ENCODE data around the gene DOK1. TPM values are rescaled to one million over a fixed set of nuclear protein-coding genes. Genes with fewer than 3 reads are reported as not detected.

Gene DOK1
- total RNA-seq, 1 experiment from 2014 or later = 21.9 TPM

DNA sequence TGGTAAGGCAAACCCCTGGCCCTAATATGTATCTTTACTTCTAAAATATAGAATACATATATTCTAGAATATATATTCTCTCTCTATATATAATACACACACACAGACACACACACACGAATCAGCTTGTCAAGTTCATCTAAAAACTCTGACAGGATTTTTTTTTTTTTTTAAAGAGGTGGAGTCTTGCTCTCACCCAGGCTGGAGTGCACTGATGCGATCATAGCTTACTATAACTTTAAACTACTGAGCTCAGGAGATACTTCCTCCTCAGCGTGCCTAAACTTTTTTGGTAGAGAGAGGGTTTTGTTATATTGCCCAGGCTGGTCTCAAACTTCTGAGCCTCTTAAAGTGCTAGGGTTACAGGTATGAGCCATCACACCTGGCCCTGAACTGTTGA lies 45.2 kb downstream of the DOK1 start:
- Histone ChIP-seq H3K9me3 (no peaks in the 10 kb centered on the region), H3K36me3 (no peaks in the 10 kb centered on the region), H3K4me3 (no peak overlapping the region), H3K27me3 (peaks cover 10% of the 10 kb centered on the region)
- no peak for DNase-seq

DNA sequence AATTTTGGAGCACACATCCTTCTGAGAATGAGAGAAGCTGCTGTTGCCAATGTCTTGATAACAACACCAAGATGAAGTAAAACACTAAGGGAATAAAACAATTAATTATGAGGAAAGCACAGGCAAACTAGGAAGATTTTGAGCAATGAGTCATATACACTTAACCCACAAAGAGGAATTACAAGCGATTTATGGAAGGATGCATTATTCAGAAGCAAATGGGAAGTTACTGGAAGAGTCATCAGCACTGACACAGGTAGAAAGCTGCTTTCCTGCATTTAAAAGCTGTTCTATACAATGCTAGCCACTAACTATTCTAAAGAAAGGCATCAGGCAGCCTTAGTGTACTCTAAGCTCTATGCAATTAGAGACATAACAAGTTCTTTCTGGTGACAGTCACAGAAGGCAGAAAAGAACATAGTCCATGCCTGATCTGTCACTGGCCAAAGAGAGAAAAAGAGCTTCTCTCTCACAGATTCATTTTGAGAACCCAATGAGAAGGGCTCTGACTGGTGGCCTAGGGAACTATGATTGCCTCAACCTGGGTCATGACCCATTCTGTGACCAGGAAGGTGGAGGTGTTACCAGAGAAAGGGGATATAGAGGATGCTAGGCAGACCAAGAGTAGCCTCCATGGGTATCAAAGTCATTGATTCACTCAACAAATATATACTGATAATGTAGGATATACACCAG lies 48.2 kb downstream of the DOK1 start:
- no peak overlapping the region for H3K4me3 ChIP-seq
- no peak for DNase-seq
- H3K27me3 ChIP-seq = peaks cover 10% of the 10 kb centered on the region
- H3K9me3 ChIP-seq = no peaks in the 10 kb centered on the region
- H3K36me3 ChIP-seq = no peaks in the 10 kb centered on the region

DNA sequence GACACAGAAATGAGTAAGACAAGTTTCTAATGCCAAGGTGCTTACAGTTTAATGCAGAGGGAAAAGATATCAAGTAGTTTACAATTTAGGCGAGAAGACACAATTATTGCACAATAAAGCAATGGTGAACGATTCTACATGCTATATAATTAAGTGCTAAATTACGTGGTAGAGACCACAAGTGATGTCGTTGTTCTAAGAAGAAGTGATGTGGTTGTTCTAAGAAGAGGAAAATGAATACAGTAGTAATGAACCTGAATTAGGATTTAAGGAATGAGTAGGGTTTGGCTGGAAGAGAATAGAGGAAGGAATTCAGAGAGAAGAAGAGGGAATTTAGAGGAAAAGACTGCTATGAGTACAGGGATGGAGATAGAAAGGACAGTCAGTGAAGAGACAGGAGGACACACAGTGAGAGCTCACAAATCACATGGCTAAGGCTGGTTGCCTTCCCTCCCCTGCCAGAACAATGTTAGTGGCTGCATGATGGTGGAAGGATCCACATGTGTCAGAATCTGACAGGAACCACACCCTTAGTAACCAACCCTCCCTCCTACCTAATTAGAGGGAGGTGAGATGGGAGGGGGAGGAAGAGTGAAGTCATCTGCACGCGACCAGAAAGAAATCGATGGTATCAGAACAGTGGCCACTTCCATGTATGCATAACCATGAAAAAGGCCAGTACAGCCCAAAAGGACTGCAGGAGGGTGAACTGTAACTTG lies 48.9 kb downstream of the DOK1 start:
- H3K27me3 ChIP-seq = peaks cover 10% of the 10 kb centered on the region
- no peak for DNase-seq
- no peaks in the 10 kb centered on the region for H3K36me3 ChIP-seq
- H3K9me3 ChIP-seq = peaks cover 3% of the 10 kb centered on the region; the same call in 1 of the 2 replicates
- H3K4me3 ChIP-seq = no peak overlapping the region

DNA sequence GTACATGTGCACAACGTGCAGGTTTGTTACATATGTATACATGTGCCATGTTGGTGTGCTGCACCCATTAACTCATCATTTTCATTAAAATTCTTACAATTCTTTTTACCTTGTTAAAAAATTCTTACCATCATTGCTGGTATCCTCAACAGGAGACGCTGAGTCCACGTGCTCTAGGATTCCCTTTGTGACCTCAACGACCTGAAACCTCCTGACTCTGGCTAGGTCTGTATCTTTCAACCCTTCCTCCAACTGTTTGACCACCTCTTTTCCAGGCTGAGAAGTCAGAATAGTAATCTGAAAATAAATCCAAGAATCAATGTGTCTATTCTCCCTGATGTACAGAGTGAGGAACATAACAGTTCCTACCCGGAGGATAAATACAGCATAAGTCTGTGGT lies 52.4 kb downstream of the DOK1 start:
- no peaks in the 10 kb centered on the region for H3K27me3 ChIP-seq
- no peaks in the 10 kb centered on the region for H3K36me3 ChIP-seq
- no peak overlapping the region for H3K4me3 ChIP-seq
- DNase-seq = no peak
- H3K9me3 ChIP-seq = peaks cover 4% of the 10 kb centered on the region; the same call in 1 of the 2 replicates

Other genes starting within 250 kb of the DOK1 start
- under 0.01 TPM in 1 of 2 replicates, not detected in the other for gene SLC4A5, start 211.3 kb upstream of the DOK1 start, total RNA-seq (2014; rRNA removed; shearing (Covaris generic); ENCODE audit: low replicate concordance)
- gene DCTN1, start 174.4 kb upstream of the DOK1 start, total RNA-seq (2014; rRNA removed; shearing (Covaris generic); ENCODE audit: low replicate concordance) = 99.3 and 150 TPM in 2 replicates
- gene C2orf81, start 133.1 kb upstream of the DOK1 start, total RNA-seq (2014; rRNA removed; shearing (Covaris generic); ENCODE audit: low replicate concordance) = not detected in 2 replicates
- 25.3 and 26.9 TPM in 2 replicates for gene WDR54, start 133.0 kb upstream of the DOK1 start, total RNA-seq (2014; rRNA removed; shearing (Covaris generic); ENCODE audit: low replicate concordance)
- 8.8 and 12.7 TPM in 2 replicates for gene RTKN, start 112.8 kb upstream of the DOK1 start, total RNA-seq (2014; rRNA removed; shearing (Covaris generic); ENCODE audit: low replicate concordance)
- 14.0 and 60.4 TPM in 2 replicates for gene INO80B, start 99.6 kb upstream of the DOK1 start, total RNA-seq (2014; rRNA removed; shearing (Covaris generic); ENCODE audit: low replicate concordance)
- 7.5 and 15.4 TPM in 2 replicates for gene WBP1, start 96.3 kb upstream of the DOK1 start, total RNA-seq (2014; rRNA removed; shearing (Covaris generic); ENCODE audit: low replicate concordance)
- 23.0 and 51.6 TPM in 2 replicates for gene MOGS, start 89.3 kb upstream of the DOK1 start, total RNA-seq (2014; rRNA removed; shearing (Covaris generic); ENCODE audit: low replicate concordance)
- 33.7 and 48.9 TPM in 2 replicates for gene MRPL53, start 82.0 kb upstream of the DOK1 start, total RNA-seq (2014; rRNA removed; shearing (Covaris generic); ENCODE audit: low replicate concordance)
- gene CCDC142, start 71.7 kb upstream of the DOK1 start, total RNA-seq (2014; rRNA removed; shearing (Covaris generic); ENCODE audit: low replicate concordance) = 6.8 and 10.8 TPM in 2 replicates
- gene TTC31, start 71.6 kb upstream of the DOK1 start, total RNA-seq (2014; rRNA removed; shearing (Covaris generic); ENCODE audit: low replicate concordance) = 8.6 and 16.3 TPM in 2 replicates
- gene LBX2, start 55.1 kb upstream of the DOK1 start, total RNA-seq (2014; rRNA removed; shearing (Covaris generic); ENCODE audit: low replicate concordance) = 0.95 and 1.2 TPM in 2 replicates
- gene PCGF1, start 47.0 kb upstream of the DOK1 start, total RNA-seq (2014; rRNA removed; shearing (Covaris generic); ENCODE audit: low replicate concordance) = 23.9 and 24.4 TPM in 2 replicates
- gene TLX2, start 40.3 kb upstream of the DOK1 start, total RNA-seq (2014; rRNA removed; shearing (Covaris generic); ENCODE audit: low replicate concordance) = 0.07 and 1.2 TPM in 2 replicates
- gene DQX1, start 28.5 kb upstream of the DOK1 start, total RNA-seq (2014; rRNA removed; shearing (Covaris generic); ENCODE audit: low replicate concordance) = not detected in 2 replicates
- gene AUP1, start 25.0 kb upstream of the DOK1 start, total RNA-seq (2014; rRNA removed; shearing (Covaris generic); ENCODE audit: low replicate concordance) = 70.0 and 143 TPM in 2 replicates
- gene HTRA2, start 24.8 kb upstream of the DOK1 start, total RNA-seq (2014; rRNA removed; shearing (Covaris generic); ENCODE audit: low replicate concordance) = 49.9 and 53.9 TPM in 2 replicates
- 17.8 and 22.9 TPM in 2 replicates for gene LOXL3, start 778 bp upstream of the DOK1 start, total RNA-seq (2014; rRNA removed; shearing (Covaris generic); ENCODE audit: low replicate concordance)
- gene M1AP, start 93.6 kb downstream of the DOK1 start, total RNA-seq (2014; rRNA removed; shearing (Covaris generic); ENCODE audit: low replicate concordance) = not detected in 2 replicates
- gene SEMA4F, start 99.5 kb downstream of the DOK1 start, total RNA-seq (2014; rRNA removed; shearing (Covaris generic); ENCODE audit: low replicate concordance) = 1.8 and 1.9 TPM in 2 replicates